Measurements from ENCODE around the gene FAM3A. TPM values are rescaled to one million over a fixed set of nuclear protein-coding genes. Genes with fewer than 3 reads are reported as not detected.

The FAM3A gene
- total and polyA plus RNA-seq, 2 experiments from 2014 or later, result 12.0 to 16.5 TPM

- no peak for TF ChIP-seq ZNF462 (CRISPR knock-in tag; IDR thresholded peaks at IDR 0.05)
- TF ChIP-seq, protein P1, sequence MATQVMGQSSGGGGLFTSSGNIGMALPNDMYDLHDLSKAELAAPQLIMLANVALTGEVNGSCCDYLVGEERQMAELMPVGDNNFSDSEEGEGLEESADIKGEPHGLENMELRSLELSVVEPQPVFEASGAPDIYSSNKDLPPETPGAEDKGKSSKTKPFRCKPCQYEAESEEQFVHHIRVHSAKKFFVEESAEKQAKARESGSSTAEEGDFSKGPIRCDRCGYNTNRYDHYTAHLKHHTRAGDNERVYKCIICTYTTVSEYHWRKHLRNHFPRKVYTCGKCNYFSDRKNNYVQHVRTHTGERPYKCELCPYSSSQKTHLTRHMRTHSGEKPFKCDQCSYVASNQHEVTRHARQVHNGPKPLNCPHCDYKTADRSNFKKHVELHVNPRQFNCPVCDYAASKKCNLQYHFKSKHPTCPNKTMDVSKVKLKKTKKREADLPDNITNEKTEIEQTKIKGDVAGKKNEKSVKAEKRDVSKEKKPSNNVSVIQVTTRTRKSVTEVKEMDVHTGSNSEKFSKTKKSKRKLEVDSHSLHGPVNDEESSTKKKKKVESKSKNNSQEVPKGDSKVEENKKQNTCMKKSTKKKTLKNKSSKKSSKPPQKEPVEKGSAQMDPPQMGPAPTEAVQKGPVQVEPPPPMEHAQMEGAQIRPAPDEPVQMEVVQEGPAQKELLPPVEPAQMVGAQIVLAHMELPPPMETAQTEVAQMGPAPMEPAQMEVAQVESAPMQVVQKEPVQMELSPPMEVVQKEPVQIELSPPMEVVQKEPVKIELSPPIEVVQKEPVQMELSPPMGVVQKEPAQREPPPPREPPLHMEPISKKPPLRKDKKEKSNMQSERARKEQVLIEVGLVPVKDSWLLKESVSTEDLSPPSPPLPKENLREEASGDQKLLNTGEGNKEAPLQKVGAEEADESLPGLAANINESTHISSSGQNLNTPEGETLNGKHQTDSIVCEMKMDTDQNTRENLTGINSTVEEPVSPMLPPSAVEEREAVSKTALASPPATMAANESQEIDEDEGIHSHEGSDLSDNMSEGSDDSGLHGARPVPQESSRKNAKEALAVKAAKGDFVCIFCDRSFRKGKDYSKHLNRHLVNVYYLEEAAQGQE (IDR thresholded peaks at IDR 0.05; ENCODE audit: unreplicated experiment), result no peak
Measured at GRCh38 chrX:154494715-154495114, 21.3 kb downstream of the FAM3A start (continued).

DNA sequence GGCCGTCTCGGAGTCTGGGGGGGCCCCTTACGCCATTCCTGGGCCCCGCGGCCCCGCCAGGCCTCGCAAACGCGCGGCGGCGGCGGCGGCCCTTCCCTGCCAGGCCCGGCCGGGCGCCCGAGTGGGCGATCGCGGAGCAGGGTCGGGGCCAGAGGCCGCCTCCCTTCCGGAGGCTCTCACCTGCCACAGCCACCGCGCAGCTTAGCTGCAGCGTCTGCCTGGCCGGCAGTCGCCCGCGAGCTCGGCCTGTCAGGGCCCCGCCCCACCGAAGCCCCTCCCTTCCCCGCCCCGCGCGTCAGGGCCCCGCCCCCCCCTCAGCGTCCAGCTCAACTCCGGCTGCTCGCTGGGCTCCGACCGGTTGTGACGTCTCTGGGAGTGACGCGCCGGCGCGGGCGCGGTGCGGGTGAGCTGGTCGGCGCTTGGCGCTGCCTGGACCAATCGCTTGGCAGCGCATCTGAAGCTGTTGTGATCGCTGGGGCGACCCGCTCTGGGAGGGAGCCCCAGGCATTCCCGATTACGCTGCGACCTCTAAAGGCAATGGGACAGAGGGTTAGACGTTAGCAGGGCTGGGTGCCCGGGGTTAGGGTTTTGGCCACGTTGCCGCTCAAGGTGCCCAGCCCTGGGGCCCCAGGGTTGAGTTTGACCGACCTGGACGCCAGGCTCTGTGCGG, 25.5 kb downstream of the FAM3A start, which contains the start of gene SLC10A3:
TSS of gene SLC10A3 (minus strand) at position 216 of the 670 bp plus-strand sequence. CDS start 1,689 bp downstream, outside the sequence.
- Histone ChIP-seq H3K36me3 (ENCODE audit: insufficient read depth) (no peaks in the 10 kb centered on the region), H3K4me1 (ENCODE audit: insufficient read depth) (no peaks in the 10 kb centered on the region), H4K20me1 (replicated peaks; ENCODE audit: insufficient read depth) (no peaks in the 10 kb centered on the region), H3K9me2 (ENCODE audit: insufficient read depth) (no peaks in the 10 kb centered on the region), H3K79me2 (replicated peaks; ENCODE audit: insufficient read depth) (no peaks in the 10 kb centered on the region), H3K27ac (ENCODE audit: low read depth) (peak within 1 kb of the TSS; percentile 90; the same call in 1 of the 2 replicates), H2AFZ (no peak within 1 kb of the TSS; the same call in 1 of the 2 replicates), H3K27me3 (ENCODE audit: insufficient read depth) (no peaks in the 10 kb centered on the region), H3F3A (replicated peaks; ENCODE audit: low read depth) (no peaks in the 10 kb centered on the region), H3K4me3 (peak within 1 kb of the TSS; percentile 59), H3K4me2 (peak within 1 kb of the TSS; percentile 79)
- DNase-seq (ENCODE audit: low spot score) (peak; percentile 89), ATAC-seq (peak; percentile 89)
- no peaks in the 10 kb centered on the region for H3K9me3 Mint-ChIP-seq
- peaks cover 3% of the 10 kb centered on the region; the same call in 2 of the 3 replicates for H3K4me1 Mint-ChIP-seq
- peak within 1 kb of the TSS; percentile 97 for H3K27ac Mint-ChIP-seq
- H3K4me3 Mint-ChIP-seq, result peak within 1 kb of the TSS; percentile 79
- H3K27me3 Mint-ChIP-seq (ENCODE audit: insufficient read depth, low read depth, poor library complexity), result peaks cover 16% of the 10 kb centered on the region
- TF ChIP-seq, protein P2, sequence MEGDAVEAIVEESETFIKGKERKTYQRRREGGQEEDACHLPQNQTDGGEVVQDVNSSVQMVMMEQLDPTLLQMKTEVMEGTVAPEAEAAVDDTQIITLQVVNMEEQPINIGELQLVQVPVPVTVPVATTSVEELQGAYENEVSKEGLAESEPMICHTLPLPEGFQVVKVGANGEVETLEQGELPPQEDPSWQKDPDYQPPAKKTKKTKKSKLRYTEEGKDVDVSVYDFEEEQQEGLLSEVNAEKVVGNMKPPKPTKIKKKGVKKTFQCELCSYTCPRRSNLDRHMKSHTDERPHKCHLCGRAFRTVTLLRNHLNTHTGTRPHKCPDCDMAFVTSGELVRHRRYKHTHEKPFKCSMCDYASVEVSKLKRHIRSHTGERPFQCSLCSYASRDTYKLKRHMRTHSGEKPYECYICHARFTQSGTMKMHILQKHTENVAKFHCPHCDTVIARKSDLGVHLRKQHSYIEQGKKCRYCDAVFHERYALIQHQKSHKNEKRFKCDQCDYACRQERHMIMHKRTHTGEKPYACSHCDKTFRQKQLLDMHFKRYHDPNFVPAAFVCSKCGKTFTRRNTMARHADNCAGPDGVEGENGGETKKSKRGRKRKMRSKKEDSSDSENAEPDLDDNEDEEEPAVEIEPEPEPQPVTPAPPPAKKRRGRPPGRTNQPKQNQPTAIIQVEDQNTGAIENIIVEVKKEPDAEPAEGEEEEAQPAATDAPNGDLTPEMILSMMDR (conservative IDR thresholded peaks at IDR 0.05; ENCODE audit: low read depth in 2 of 2), result peak in 1 of 2 experiments; percentile 45; a peak in 2 of 4 replicates
- TF ChIP-seq POLR2AphosphoS5 (IDR thresholded peaks at IDR 0.05; ENCODE audit: low read depth) (peak; percentile 57), CREB1 (CRISPR knock-in tag; IDR thresholded peaks at IDR 0.05; ENCODE audit: low read depth) (peak; percentile 82), JUNB (IDR thresholded peaks at IDR 0.05; ENCODE audit: unreplicated experiment) (no peak)
- no peaks in the 10 kb centered on the region; the same call in 2 of the 3 replicates for H3K36me3 Mint-ChIP-seq (ENCODE audit: low read depth)

Data from GM23338 (cell line).